Measurements from ENCODE around the gene ANKRD33B.

Gene ANKRD33B

DNA sequence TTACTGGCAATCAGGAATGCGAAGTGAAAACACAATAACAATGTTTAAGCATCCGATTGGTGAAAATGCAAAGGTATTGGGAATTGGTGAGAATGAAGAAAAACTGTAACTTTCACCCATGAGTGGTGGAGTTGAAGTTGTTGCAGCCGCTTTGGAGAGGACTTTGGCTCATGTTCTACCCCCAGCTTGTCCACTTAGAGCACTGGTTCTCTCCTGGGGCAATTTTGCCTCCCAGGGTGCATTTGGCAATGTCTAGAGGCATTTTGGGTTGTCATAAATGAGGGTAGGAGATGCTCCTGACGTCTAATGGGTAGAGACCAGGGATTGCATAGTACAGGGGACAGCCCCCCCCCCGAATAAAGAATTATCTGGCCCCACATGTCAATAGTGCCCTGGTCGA, 46.2 kb downstream of the ANKRD33B start:
- DNase-seq (ENCODE audit: low spot score) = no peak
- Mint-ChIP-seq H3K4me1 (ENCODE audit: low read depth) (peaks cover 31% of the 10 kb centered on the region), H3K4me3 (no peak overlapping the region), H3K27me3 (ENCODE audit: low read depth) (no peaks in the 10 kb centered on the region), H3K36me3 (ENCODE audit: low read depth) (no peaks in the 10 kb centered on the region), H3K9me3 (no peaks in the 10 kb centered on the region), H3K27ac (no peak overlapping the region)

DNA sequence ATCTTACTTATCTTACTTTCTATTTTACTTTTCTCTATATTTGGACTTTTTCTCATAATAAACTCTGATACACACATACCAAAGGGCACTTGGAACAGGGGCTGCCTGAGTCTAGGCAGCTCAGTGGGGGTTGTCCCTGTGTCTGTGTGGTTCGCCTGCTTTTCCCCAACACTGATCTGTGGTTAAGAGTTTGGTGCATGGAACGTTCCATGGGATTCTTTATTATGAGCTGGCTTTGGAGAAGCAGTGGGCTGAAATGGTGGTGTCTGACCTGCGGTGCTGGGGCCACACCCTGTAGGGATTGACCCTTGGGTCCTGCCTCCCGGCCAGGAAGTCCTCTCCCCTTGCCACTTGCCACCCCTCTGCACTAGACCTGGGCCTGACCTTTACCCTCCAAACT, 47.4 kb downstream of the ANKRD33B start:
- peaks cover 26% of the 10 kb centered on the region for H3K4me1 Mint-ChIP-seq (ENCODE audit: low read depth)
- H3K4me3 Mint-ChIP-seq = no peak overlapping the region
- DNase-seq (ENCODE audit: low spot score) = no peak
- H3K27me3 Mint-ChIP-seq (ENCODE audit: low read depth) = no peaks in the 10 kb centered on the region
- H3K36me3 Mint-ChIP-seq (ENCODE audit: low read depth) = no peaks in the 10 kb centered on the region
- no peak overlapping the region for H3K27ac Mint-ChIP-seq
- H3K9me3 Mint-ChIP-seq = no peaks in the 10 kb centered on the region

DNA sequence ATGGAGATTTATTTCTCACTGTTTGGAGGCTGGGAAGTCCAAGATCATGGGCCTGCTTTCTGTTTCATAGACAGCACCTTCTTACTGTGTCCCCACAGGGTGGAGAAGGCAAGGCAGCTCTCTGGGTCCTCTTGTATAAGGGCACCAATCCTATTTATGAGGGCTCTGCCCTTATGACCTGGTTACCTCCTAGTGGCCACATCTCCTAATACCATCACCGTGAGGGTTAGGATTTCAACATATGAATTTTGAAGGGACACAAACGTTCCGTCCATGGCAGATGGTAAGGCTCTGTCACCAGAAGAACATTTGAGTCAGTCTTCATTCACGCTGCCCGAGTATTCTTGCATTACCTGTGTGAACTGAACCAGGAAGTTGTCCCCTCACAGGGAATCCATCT, 48.4 kb downstream of the ANKRD33B start:
- Mint-ChIP-seq H3K36me3 (ENCODE audit: low read depth) (no peaks in the 10 kb centered on the region), H3K4me1 (ENCODE audit: low read depth) (peaks cover 23% of the 10 kb centered on the region), H3K27ac (no peak overlapping the region), H3K4me3 (no peak overlapping the region), H3K9me3 (no peaks in the 10 kb centered on the region), H3K27me3 (ENCODE audit: low read depth) (no peaks in the 10 kb centered on the region)
- DNase-seq (ENCODE audit: low spot score) = no peak

DNA sequence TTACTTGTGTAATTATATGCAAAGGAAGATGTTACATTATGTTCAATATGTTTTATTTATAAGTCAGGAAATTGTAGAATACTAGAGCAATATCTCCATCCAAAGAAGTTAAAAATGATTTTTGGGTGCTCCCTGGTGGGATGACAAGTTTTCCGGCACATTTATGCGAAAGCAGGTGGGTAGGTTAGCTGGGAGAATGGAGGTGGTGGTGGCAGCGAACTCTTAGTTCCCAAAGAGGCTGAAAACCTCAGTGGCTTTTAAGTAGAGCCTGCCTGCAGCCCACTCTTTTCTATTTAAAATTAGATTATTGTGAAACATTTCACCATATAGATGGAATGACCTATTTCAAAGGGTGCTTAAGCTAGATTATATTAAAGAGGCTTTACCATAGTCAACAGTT, 51.8 kb downstream of the ANKRD33B start:
- no peaks in the 10 kb centered on the region for H3K9me3 Mint-ChIP-seq
- peaks cover 7% of the 10 kb centered on the region for H3K4me1 Mint-ChIP-seq (ENCODE audit: low read depth)

DNA sequence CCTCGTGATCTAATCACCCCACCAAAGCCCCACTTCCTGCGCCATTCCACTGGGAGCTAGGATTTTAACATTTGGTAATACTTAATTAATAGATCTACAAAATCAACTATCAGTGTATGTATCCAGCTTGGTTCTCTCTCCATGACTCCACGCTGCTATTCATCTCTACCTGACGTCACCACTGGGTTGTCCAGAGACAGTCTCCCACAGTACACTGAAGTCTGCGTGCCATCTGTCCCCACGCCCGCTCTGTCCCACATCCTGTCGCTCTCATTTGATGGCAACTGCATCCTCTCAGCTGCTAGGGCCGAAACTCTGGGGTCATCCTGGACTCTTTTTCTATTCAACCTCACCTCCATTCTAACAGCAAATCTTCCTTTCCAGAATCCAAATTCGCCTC, 53.2 kb downstream of the ANKRD33B start:
- Mint-ChIP-seq H3K27ac (no peak overlapping the region), H3K36me3 (ENCODE audit: low read depth) (peaks cover 3% of the 10 kb centered on the region), H3K4me3 (no peak overlapping the region), H3K4me1 (ENCODE audit: low read depth) (peaks cover 2% of the 10 kb centered on the region), H3K27me3 (ENCODE audit: low read depth) (no peaks in the 10 kb centered on the region), H3K9me3 (peaks cover 3% of the 10 kb centered on the region)
- no peak for DNase-seq (ENCODE audit: low spot score)

More for the DNA sequence above, 51.8 kb downstream of the ANKRD33B start:
- H3K27ac Mint-ChIP-seq = no peak overlapping the region
- no peaks in the 10 kb centered on the region for H3K27me3 Mint-ChIP-seq (ENCODE audit: low read depth)
- no peak overlapping the region for H3K4me3 Mint-ChIP-seq
- no peak for DNase-seq (ENCODE audit: low spot score)
- H3K36me3 Mint-ChIP-seq (ENCODE audit: low read depth) = peaks cover 2% of the 10 kb centered on the region

GRCh38 chr5:10618311-10618710, 54.4 kb downstream of the ANKRD33B start:
- DNase-seq (ENCODE audit: low spot score) = no peak
- no peaks in the 10 kb centered on the region for H3K27me3 Mint-ChIP-seq (ENCODE audit: low read depth)
- H3K9me3 Mint-ChIP-seq = peaks cover 3% of the 10 kb centered on the region
- no peak overlapping the region for H3K27ac Mint-ChIP-seq
- H3K4me1 Mint-ChIP-seq (ENCODE audit: low read depth) = peaks cover 2% of the 10 kb centered on the region
- H3K4me3 Mint-ChIP-seq = no peak overlapping the region
- peaks cover 3% of the 10 kb centered on the region for H3K36me3 Mint-ChIP-seq (ENCODE audit: low read depth)

GRCh38 chr5:10619649-10620048, 55.8 kb downstream of the ANKRD33B start:
- Mint-ChIP-seq H3K27me3 (ENCODE audit: low read depth) (no peaks in the 10 kb centered on the region), H3K4me1 (ENCODE audit: low read depth) (peaks cover 2% of the 10 kb centered on the region), H3K9me3 (peaks cover 3% of the 10 kb centered on the region), H3K27ac (no peak overlapping the region), H3K36me3 (ENCODE audit: low read depth) (peaks cover 3% of the 10 kb centered on the region), H3K4me3 (no peak overlapping the region)
- DNase-seq (ENCODE audit: low spot score) = no peak

- Mint-ChIP-seq H3K36me3 (ENCODE audit: low read depth) (peaks cover 3% of the 10 kb centered on the region), H3K9me3 (peaks cover 3% of the 10 kb centered on the region), H3K27me3 (ENCODE audit: low read depth) (no peaks in the 10 kb centered on the region), H3K27ac (no peak overlapping the region), H3K4me1 (ENCODE audit: low read depth) (peaks cover 2% of the 10 kb centered on the region), H3K4me3 (no peak overlapping the region)
- no peak for DNase-seq (ENCODE audit: low spot score)
Measured at GRCh38 chr5:10620346-10620745, 56.5 kb downstream of the ANKRD33B start.

GRCh38 chr5:10621832-10622231, 58.0 kb downstream of the ANKRD33B start:
- peaks cover 3% of the 10 kb centered on the region for H3K36me3 Mint-ChIP-seq (ENCODE audit: low read depth)
- H3K27ac Mint-ChIP-seq = no peak overlapping the region
- DNase-seq (ENCODE audit: low spot score) = no peak
- H3K4me1 Mint-ChIP-seq (ENCODE audit: low read depth) = peaks cover 4% of the 10 kb centered on the region
- no peak overlapping the region for H3K4me3 Mint-ChIP-seq
- H3K9me3 Mint-ChIP-seq = peaks cover 3% of the 10 kb centered on the region
- H3K27me3 Mint-ChIP-seq (ENCODE audit: low read depth) = no peaks in the 10 kb centered on the region

DNA sequence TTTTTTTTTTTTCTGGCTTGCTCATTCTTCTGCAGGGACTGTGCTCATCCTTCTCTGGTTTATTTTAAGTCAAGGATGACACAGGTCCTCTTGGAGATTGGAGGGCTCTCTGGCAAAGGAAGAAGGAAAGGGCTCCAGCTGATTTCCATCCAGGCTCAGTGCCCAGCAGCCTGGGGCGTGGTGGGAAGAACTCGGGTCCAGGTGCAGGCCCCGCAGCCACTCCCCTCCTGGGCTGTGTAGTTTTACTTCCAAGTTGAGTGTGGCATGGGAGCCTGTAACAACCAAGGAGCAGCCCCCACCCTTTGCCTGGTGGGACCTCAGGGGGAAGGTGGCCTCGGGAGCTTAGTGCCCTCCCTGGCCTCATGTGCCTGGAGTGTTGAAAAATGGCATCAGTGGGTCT, 58.9 kb downstream of the ANKRD33B start:
- Mint-ChIP-seq H3K27ac (no peak overlapping the region), H3K36me3 (ENCODE audit: low read depth) (peaks cover 3% of the 10 kb centered on the region), H3K4me1 (ENCODE audit: low read depth) (peaks cover 10% of the 10 kb centered on the region), H3K27me3 (ENCODE audit: low read depth) (no peaks in the 10 kb centered on the region), H3K9me3 (peaks cover 3% of the 10 kb centered on the region), H3K4me3 (no peak overlapping the region)
- no peak for DNase-seq (ENCODE audit: low spot score)

DNA sequence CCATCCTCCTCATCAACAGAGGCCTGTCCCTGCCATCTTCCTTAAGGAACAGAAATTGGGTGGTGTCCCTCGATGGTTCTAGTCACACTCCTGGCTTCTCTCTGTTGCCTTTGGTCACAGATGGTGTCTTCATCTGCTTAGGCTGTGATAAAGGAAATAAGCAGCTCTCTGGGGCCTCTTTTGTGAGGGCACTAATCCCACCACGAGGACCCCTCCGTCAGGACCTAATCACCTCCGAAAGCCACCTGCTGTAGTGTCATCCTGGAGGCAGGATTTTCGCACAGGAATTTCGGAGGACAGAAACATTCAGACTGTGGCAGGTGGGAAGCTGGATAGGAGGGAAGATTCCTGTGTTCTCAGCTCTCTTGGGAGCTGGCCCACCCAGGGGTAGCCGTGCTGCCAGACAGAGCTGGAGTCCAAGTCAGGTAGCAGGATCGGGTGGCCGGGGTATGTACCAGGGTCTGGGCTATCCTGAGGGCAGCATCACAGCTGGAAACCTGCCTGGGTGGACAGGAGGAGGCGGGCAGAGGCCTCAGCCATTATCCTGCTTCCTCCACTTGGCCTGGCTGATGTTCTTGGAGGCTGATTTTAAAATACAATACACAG, 59.5 kb downstream of the ANKRD33B start:
- no peak overlapping the region for H3K27ac Mint-ChIP-seq
- peaks cover 10% of the 10 kb centered on the region for H3K4me1 Mint-ChIP-seq (ENCODE audit: low read depth)
- no peak overlapping the region for H3K4me3 Mint-ChIP-seq
- DNase-seq (ENCODE audit: low spot score) = no peak
- H3K27me3 Mint-ChIP-seq (ENCODE audit: low read depth) = no peaks in the 10 kb centered on the region
- H3K9me3 Mint-ChIP-seq = peaks cover 3% of the 10 kb centered on the region
- peaks cover 3% of the 10 kb centered on the region for H3K36me3 Mint-ChIP-seq (ENCODE audit: low read depth)

DNA sequence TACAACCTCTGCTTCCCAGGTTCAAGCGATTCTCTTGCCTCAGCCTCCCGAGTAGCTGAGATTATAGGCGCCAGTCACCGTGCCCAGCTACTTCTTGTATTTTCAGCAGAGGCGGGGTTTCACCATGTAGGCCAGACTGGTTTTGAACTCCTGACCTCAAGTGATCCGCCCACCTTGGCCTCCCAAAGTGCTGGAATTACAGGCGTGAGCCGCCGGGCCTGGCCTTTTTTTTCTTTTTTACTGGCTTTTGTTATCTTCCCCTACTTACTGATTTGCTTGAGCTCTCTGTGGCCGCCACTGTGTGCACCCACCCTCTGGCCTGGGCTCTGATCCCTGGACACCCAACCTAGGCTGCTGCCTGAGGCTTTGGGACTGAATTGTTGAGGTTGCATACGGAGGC, 60.3 kb downstream of the ANKRD33B start:
- Mint-ChIP-seq H3K27me3 (ENCODE audit: low read depth) (no peaks in the 10 kb centered on the region), H3K4me3 (no peak overlapping the region), H3K36me3 (ENCODE audit: low read depth) (peaks cover 3% of the 10 kb centered on the region), H3K27ac (no peak overlapping the region), H3K9me3 (peaks cover 3% of the 10 kb centered on the region), H3K4me1 (ENCODE audit: low read depth) (peaks cover 14% of the 10 kb centered on the region)
- no peak for DNase-seq (ENCODE audit: low spot score)

GRCh38 chr5:10624679-10625078, 60.8 kb downstream of the ANKRD33B start:
- Mint-ChIP-seq H3K4me3 (no peak overlapping the region), H3K4me1 (ENCODE audit: low read depth) (peaks cover 18% of the 10 kb centered on the region), H3K36me3 (ENCODE audit: low read depth) (peaks cover 3% of the 10 kb centered on the region), H3K9me3 (peaks cover 6% of the 10 kb centered on the region), H3K27me3 (ENCODE audit: low read depth) (no peaks in the 10 kb centered on the region), H3K27ac (no peak overlapping the region)
- DNase-seq (ENCODE audit: low spot score) = no peak

DNA sequence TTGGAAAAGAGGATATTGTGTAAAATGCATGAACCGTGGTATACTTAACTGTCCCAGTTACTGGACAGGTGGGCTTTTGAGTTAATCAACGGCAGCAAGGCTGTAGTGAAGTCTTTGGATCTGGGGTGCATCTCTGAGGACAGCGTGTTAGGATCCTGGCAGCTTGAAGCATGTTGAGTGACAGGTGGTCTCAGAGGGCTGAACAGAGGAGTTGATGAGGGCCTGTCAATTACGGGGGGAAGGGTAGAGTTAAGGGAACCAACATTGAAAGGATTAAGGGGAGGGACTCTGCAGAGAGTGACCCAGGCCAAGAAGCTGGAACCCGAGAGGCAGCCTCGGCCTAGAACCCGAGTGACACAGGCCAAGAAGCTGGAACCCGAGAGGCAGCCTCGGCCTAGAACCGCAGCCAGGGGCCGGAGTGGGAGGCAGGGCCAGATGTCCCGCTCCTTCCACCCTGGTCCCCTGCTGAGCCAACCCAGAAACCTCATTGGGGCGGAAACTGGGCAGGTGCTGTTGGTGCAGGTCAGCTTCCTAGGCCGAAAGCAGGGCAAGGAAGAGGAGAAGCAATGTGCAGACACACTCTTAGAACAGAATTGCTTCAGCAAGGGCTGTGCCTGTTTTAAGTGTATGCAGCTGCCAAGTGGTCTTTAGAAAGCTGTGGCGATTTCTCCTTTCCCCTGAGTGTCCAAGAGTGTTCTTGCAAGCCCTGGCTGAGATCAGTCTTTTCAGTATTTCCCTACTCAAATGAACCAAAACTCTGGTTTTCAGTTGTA, 62.0 kb downstream of the ANKRD33B start:
- DNase-seq (ENCODE audit: low spot score) = no peak
- H3K36me3 Mint-ChIP-seq (ENCODE audit: low read depth) = peaks cover 3% of the 10 kb centered on the region
- H3K9me3 Mint-ChIP-seq = peaks cover 7% of the 10 kb centered on the region
- peak overlapping the region; percentile 2 for H3K4me3 Mint-ChIP-seq
- peaks cover 23% of the 10 kb centered on the region for H3K4me1 Mint-ChIP-seq (ENCODE audit: low read depth)
- no peaks in the 10 kb centered on the region for H3K27me3 Mint-ChIP-seq (ENCODE audit: low read depth)
- peak overlapping the region; percentile 5 for H3K27ac Mint-ChIP-seq

All from T-helper 2 cell treated with Interferon-gamma antibody and Interleukin-4, amounts not matched to agents 5 μg/mL and 100 μg/mL, for 36 hours (primary cell).